Mammary epithelial cell (primary cell): ENCODE measurements around the gene PAH.

Experiments used
- CTCF ChIP-seq, 2 donors: IDR thresholded peaks in 1 of 2; conservative IDR thresholded peaks in 1 of 2; 2 replicates each; pipeline ENCODE4 v1.5.1; 2011 to 2012; ENCODE audit warnings: inconsistent platforms in 2 of 2, low read length in 2 of 2, mild to moderate bottlenecking in 2 of 2, control low read depth in 1 of 2, low read depth in 1 of 2; ENCODE audit not compliant: insufficient read depth in 1 of 2; ENCODE audit errors: extremely low read depth in 1 of 2
- EZH2 ChIP-seq: IDR thresholded peaks from 2 replicates; pipeline ENCODE4 v1.6.1; 2012; ENCODE audit warnings: low read length, inconsistent platforms, borderline replicate concordance

- TF ChIP-seq CTCF (conservative IDR thresholded peaks at IDR 0.05 in 1 of 2, IDR thresholded peaks at IDR 0.05 in 1 of 2; ENCODE audit: extremely low read depth in 1 of 2, insufficient read depth in 1 of 2, low read depth in 1 of 2, low read length in 2 of 2) (no peak), EZH2 (no peak)
Measured at GRCh38 chr12:102797528-102797927, 119.5 kb downstream of the PAH start.
